SU-DHL-6 (cell line): Measurements from ENCODE around the gene PIGT.

Experiments used
- H2AFZ ChIP-seq: fragments of 200-600 bp; sonication (generic); 2 replicates; pipeline ENCODE4 v1.6.1; 2014; ENCODE audit warnings: low read depth, mild to moderate bottlenecking, moderate library complexity, mixed read lengths, antibody characterized with exemption, low read length; ENCODE audit not compliant: severe bottlenecking
- H3F3A ChIP-seq: fragments of 200-600 bp; shearing (Covaris generic); 2 replicates; pipeline ENCODE4 v1.6.0; 2016; ENCODE audit warnings: antibody characterized with exemption, mild to moderate bottlenecking; ENCODE audit not compliant: insufficient read depth
- H3K27ac ChIP-seq: fragments of 200-600 bp; sonication (generic); 2 replicates; pipeline ENCODE4 v1.5.1; 2016; ENCODE audit warnings: low read depth, mild to moderate bottlenecking, low read length, moderate library complexity, mixed read lengths
- H3K27me3 ChIP-seq: fragments of 200-600 bp; sonication (generic), shearing (Covaris generic); 2 replicates; pipeline ENCODE4 v1.6.0; 2014; ENCODE audit warnings: mild to moderate bottlenecking, low read length
- H3K36me3 ChIP-seq: fragments of 200-600 bp; sonication (generic); 2 replicates; pipeline ENCODE4 v1.6.1; 2014; ENCODE audit warnings: mild to moderate bottlenecking, low read length, mixed read lengths
- H3K4me2 ChIP-seq: fragments of 300-600, 200-600 bp; shearing (Covaris generic), sonication (generic); 2 replicates; pipeline ENCODE4 v1.6.0; 2014; ENCODE audit warnings: low read length, low read depth, mild to moderate bottlenecking; ENCODE audit not compliant: poor library complexity, severe bottlenecking
- H3K4me3 ChIP-seq: fragments of 200-600 bp; sonication (generic); 2 replicates; pipeline ENCODE4 v1.5.1; 2014; ENCODE audit warnings: antibody characterized with exemption, low read length, mild to moderate bottlenecking, mixed read lengths; ENCODE audit not compliant: insufficient read depth, poor library complexity, severe bottlenecking
- H3K79me2 ChIP-seq: fragments of 200-600 bp; sonication (generic); 2 replicates; pipeline ENCODE4 v1.6.1; 2014; ENCODE audit warnings: mild to moderate bottlenecking, low read length, moderate library complexity; ENCODE audit not compliant: insufficient read depth
- H3K9ac ChIP-seq: fragments of 200-600 bp; sonication (generic); 2 replicates; pipeline ENCODE4 v1.7.0; 2014; ENCODE audit warnings: mild to moderate bottlenecking, low read length
- H3K9me2 ChIP-seq: fragments of 200-600 bp; sonication (generic); replicated peaks from 2 replicates; pipeline ENCODE4 v1.6.1; 2014; ENCODE audit warnings: low read length; ENCODE audit not compliant: insufficient read depth
- H3K9me3 ChIP-seq: fragments of 200-600 bp; sonication (generic); 2 replicates; pipeline ENCODE4 v1.6.1; 2014; ENCODE audit warnings: low read length, mixed read lengths; ENCODE audit not compliant: insufficient read depth
- H4K20me1 ChIP-seq: fragments of 200-600 bp; sonication (generic); 2 replicates; pipeline ENCODE4 v1.6.1; 2014; ENCODE audit warnings: low read depth, mild to moderate bottlenecking, antibody characterized with exemption, low read length, moderate library complexity, mixed read lengths
- CTCF ChIP-seq: fragments of 200-600 bp; sonication (generic); IDR thresholded peaks from one replicate; pipeline ENCODE4 v1.5.1; 2017; ENCODE audit warnings: antibody characterized with exemption, mild to moderate bottlenecking, low read length, moderate library complexity; ENCODE audit not compliant: insufficient read depth, poor library complexity, severe bottlenecking
- EZH2phosphoT487 ChIP-seq: fragments of 200-600 bp; sonication (generic), shearing (Covaris generic); conservative IDR thresholded peaks from 2 replicates; pipeline ENCODE4 v1.6.1; 2018; ENCODE audit warnings: mild to moderate bottlenecking, antibody characterized with exemption, low read length, moderate library complexity, mixed read lengths

PIGT gene

GRCh38 chr20:45441746-45442145, 25.8 kb downstream of the PIGT start:
- no peaks in the 10 kb centered on the region for H4K20me1 ChIP-seq
- no peak overlapping the region for H3K4me3 ChIP-seq
- no peaks in the 10 kb centered on the region for H3K79me2 ChIP-seq
- no peak overlapping the region for H3K4me2 ChIP-seq
- H3K27me3 ChIP-seq: no peaks in the 10 kb centered on the region
- H3K9me3 ChIP-seq: no peaks in the 10 kb centered on the region
- H2AFZ ChIP-seq: no peak overlapping the region
- H3K36me3 ChIP-seq: no peaks in the 10 kb centered on the region
- no peaks in the 10 kb centered on the region for H3K9me2 ChIP-seq
- TF ChIP-seq CTCF (no peak), EZH2phosphoT487 (no peak)
- H3K9ac ChIP-seq: no peak overlapping the region
- H3K27ac ChIP-seq: no peak overlapping the region
- no peaks in the 10 kb centered on the region for H3F3A ChIP-seq

- no peaks in the 10 kb centered on the region for H3K9me3 ChIP-seq
- no peaks in the 10 kb centered on the region for H3K79me2 ChIP-seq
- H3K27ac ChIP-seq: no peak overlapping the region
- H2AFZ ChIP-seq: no peak overlapping the region
- no peaks in the 10 kb centered on the region for H4K20me1 ChIP-seq
- no peaks in the 10 kb centered on the region for H3K27me3 ChIP-seq
- no peaks in the 10 kb centered on the region for H3K36me3 ChIP-seq
- no peak for TF ChIP-seq CTCF
- TF ChIP-seq EZH2phosphoT487: no peak
- no peaks in the 10 kb centered on the region for H3F3A ChIP-seq
- no peak overlapping the region for H3K4me2 ChIP-seq
- no peak overlapping the region for H3K4me3 ChIP-seq
- H3K9ac ChIP-seq: no peak overlapping the region
- H3K9me2 ChIP-seq: no peaks in the 10 kb centered on the region
These were observed 28.1 kb downstream of the PIGT start for GRCh38 chr20:45444050-45444449.

- Histone ChIP-seq H3K27ac (no peak overlapping the region), H4K20me1 (no peaks in the 10 kb centered on the region), H3K27me3 (no peaks in the 10 kb centered on the region), H3K9me3 (no peaks in the 10 kb centered on the region), H3K9me2 (no peaks in the 10 kb centered on the region), H3K4me2 (no peak overlapping the region), H3K36me3 (no peaks in the 10 kb centered on the region), H2AFZ (no peak overlapping the region), H3F3A (no peaks in the 10 kb centered on the region), H3K79me2 (no peaks in the 10 kb centered on the region), H3K9ac (no peak overlapping the region), H3K4me3 (no peak overlapping the region)
- TF ChIP-seq CTCF (peak; percentile 45), EZH2phosphoT487 (no peak)
These were observed 30.0 kb downstream of the PIGT start for GRCh38 chr20:45445805-45446562.
